Anterior cingulate cortex (tissue), 58 donors: ENCODE data around the gene MYLK.
"Not testable (repeated sequence)": the region's sequence is repeated elsewhere in the genome, so short reads cannot be mapped to it uniquely, and the experiment has no call there.

Source experiments
- DNase-seq, 58 donors: peaks; one replicate each; lab custom pipeline; 2025; lab: John Stamatoyannopoulos, UW

MYLK gene

DNA sequence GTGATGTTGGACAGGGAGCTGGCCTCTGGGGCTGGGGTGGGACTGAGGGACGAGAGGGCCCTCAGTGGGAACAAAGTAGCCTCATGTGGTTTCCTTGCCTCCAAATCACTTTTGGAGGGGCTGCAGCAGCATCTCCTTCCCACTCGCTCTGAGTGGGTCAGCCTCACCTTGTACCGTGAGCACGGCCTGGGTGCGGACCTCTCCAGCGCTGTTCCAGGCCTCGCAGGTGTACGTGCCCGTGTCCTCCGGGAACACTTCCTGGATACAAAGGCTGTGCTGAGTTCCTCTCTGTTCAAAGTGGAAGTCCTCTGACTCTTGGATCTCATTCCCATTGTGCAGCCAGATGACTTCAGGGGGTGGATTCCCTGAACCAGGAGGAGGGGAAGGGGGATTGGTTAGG is 175.6 kb downstream of the MYLK start:
- no peak for DNase-seq

DNA sequence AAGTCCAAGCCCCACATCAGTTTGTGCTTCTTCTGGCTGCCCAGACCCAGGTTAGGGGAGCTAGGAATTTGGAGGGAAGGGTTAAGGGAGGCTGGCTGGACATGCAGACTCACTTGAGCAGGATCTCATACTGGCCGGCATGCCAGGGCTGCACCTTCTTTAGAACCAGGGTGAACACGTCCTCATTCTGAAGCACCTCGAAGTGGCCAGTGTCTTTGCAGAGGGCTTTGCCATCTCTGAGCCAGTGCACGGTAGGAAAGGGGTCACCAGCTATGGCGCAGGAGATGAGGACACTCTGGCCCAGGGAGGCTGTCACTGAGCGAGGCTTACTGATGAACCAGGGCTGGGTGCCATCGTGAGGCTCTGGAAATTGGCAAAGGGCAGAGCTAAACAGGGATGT is 176.5 kb downstream of the MYLK start:
- DNase-seq: not testable (repeated sequence)

DNA sequence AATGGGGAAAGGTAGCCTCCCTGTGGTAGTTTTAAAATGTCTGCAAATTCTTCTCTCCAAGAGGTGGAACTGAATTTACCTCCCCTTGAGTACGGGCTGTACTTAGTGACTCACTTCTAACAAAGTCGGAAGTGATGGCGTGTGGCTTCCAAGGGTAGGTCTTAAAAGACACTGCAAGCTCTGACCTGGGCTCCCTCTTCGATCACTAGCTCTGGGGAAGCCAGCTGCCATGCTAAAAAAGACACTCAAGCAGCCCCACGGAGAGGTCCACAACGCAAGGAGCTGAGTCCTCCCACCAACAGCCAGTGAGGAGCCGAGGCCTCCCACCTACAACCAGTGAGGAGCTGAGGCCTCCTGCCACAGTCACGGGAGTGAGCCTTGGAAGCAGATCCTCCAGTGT is 177.3 kb downstream of the MYLK start:
- no peak for DNase-seq

DNA sequence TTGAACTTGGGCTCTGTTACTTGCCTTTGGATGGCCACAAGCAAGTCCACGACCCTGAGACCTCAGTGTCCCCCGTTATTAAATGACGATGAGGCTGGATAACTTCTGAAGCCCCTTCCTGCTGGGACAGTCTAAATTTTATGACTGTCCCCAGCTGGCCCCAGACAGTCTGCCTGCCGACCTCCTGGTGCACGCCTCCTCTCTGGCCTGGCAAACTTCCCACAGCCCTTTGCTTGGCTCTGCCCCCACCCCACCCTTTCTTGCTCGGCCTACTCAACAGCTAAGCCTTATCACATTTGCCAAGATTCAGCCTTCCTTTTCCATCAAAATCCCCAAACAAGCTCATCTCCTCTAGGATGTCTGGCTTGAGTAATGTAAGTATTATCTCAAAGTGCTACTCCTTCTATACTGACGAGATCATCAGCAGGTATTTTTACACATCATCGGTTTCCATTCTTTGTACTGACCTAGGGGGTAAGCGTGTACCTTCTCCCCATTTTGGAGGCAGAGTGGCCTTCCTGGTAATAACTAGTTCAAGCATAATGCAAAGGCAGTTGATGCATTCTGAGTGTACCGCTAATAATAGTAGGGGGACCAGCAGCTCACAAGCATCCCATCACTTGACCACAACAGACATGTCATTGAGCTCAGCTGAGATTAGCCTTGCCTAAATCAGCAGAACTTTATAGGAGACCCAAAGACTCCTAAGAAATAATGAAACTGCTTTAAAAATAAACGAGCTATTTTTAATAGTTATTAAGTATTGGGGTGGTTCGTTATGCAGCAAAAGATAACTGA is 178.4 kb downstream of the MYLK start:
- no peak for DNase-seq

DNA sequence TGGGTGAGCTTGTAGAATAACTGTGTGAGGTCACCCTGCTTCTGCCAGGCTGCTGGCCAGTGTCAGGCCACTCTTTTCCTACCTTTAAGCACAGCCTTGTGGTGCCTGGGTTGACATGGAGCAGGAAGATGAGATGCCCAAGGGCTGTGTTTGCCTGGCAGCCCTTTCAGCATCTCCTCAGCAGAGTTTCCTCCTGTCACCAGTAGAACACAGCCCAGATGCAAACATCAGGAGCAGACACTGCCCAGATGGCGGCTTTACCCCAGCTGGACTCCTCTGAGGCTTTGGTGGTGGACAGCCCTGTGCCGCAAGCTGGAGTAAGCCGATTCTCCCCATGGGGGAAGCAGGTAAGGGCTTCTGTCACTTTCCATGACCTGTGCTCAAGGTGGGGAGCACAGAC is 180.5 kb downstream of the MYLK start:
- DNase-seq: not testable (repeated sequence)

DNA sequence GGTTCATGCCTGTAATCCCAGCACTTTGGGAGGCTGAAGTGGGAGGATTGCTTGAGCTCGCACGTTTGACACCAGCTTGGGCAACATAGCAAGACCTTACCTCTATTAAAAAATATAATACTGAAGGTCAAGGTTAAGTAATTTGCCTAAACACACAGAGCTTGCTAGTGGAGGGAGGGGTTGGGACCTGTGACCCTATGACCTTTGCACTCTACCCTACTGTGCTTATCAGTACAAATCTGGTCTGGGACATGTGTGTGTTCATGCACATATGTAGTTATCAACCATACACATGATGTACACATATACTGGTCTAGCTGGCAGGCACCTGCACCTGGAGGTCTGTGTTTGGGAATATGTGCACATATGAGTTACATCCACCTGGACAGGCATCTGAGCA is 181.4 kb downstream of the MYLK start:
- DNase-seq: no peak

DNA sequence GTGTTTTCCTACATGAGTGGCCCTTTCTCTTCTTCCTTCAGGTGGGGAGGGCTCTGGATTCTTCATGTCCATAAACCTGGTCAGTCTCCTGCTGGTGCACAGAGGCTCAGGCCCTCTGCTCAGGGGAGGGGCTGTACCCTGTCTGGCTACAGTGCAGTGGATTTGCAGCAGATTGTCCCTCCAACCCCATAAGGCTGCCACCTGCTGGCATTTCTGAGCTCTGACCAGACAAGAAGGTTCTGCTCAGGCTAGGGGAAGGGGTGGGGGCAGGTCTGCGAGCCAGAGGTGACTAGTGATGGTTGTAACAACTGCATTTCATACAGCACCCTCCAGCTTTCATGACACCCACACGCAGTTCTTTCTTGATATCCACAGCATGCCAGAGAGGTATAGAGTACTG is 182.1 kb downstream of the MYLK start:
- DNase-seq: peak in 38 of 58 donors; percentile 7 to 69 (median 36)

DNA sequence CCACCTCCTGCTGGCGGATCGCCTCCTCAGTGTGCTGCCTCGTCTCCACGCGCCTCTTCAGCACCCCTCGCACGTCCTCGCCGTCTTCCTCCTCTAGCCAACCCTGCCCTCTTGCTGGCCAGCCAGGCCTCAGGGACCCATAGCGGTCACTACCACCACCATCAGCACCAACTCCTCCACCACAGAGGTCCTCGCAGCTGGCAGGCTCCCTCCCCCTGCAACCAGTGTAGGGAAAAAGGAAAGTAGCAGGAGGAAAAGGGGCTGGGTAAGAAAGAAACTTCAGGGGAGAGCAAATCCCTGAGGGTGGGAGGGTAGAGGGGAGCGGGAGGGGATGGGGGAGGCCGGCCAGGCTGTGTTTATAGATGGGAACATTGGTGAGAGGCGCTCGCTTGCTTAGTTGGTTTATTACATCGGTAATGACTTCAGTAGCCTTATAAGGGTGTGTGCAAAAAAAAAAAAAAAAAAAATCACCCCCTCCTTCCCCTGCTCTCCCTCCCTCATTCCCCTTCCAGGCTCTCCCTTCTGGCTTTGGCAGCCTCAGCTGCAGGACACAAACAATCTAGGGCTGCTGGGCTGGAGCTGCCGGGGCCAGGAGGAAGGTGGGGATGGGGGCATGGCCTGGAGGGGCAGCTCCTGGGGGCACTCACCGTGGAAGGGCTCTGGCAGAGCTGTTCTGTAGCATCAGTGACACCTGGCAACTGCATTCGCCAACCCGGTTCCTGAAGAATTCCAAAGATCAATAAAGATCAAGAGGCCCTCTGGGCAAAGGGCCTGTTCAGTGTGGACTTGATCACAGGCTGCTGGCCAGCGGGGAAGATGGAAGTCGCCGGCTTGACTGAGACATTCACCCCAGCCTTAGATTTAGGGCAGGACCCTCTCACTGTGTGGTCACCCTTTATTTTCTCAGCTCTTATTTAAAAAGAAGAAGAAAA is 183.1 kb downstream of the MYLK start:
- peak in 27 of 58 donors; percentile 3 to 77 (median 39) for DNase-seq

DNA sequence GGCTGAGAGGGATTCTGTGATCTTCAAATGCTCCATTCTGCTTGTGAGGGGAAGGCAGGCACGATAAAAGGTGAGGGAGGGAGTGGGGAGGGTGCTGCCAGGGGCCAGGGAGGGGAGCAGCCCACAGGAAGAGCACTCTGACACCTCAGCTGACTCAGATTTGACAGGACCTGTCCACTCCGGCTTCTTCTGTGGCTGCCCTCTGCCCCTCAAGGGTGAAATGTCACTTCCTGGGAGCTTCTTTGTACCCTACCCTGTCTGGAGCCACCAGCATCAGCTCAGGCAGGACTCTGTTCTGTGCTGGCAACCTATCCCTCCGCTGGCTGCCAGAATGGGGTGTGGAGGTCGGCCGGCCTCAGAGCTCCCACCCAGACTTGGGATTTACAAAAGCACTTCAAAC is 185.3 kb downstream of the MYLK start:
- no peak for DNase-seq

DNA sequence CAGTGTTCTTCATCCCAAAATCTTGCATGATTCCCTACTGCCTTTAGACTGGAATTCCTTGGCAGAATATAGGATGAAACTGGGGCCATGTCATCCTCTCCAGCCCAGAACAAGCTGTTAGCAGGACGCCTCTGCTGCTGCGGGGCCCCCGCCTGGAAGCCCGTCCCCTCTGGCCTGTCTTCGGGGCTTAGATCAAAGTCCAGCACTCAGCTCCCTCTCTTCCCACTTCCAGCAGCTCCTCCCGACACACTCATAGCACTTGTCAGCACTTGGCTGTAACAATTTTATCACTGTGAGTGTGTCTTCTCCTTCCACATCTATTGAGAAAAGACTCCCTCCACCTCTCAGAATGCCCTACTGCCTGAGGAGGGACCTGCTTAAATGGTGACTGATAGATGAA is 187.3 kb downstream of the MYLK start:
- no peak for DNase-seq

DNA sequence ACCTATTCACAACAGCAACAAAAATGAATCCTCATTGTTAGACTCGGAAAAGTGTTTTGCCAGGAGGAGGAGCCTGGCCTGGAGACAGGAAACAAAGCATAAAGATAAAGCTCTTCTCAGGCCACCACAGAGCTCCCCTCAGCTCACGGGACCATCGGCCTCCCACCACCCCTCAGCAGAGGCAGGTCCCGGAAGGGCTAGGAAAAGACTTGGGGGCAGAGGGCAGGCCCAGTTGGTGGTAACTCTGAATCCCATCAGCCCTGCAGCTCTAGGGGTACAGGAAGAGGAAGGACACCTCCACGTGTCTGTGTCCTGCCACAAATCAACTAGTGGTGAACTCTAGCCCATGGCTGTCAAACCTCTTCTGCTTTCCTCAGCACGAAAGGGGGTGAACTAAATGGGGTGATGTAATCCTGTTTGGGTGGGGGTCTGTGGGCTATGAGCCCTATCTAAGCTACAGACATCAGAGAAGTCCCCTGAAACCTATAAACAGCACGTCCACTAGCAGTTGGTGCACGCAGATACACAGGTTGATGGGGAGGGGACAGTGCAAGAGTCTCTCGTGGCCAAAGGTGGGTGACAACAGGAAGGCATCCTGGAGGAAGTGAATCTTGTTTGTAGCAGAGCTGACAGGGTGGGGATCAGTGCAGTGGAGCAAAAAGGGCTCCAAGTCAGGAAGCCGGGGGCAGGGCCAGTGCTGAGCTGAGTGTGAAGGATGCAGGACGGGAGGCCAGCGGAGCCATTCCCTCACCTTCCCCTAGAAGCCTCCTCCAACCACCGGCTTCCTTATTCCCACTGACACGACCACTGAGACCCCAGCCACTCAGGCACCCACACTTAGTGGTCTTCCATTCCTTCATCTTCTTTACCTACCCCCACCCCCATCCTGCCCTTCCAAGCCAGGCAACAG is 188.1 kb downstream of the MYLK start:
- DNase-seq: no peak

DNA sequence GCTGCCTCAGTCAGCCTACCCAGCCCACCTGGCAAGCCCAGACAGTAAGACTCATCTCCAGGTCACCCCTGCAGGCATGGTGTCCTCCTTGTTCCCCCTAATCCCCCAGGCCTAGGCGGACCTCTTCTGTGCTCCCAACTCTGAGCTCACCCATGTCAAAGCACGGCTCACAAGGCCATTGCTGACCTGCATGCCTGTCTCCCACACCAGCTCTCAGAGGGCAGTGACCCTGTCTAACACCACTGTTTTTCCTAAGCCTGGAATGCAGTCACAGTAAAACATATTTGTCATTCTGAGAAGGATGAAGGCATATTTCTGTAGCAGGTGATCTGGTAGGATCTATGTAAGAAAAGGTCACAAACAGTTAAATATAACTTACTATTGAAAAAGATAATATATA is 189.0 kb downstream of the MYLK start:
- DNase-seq: no peak

DNA sequence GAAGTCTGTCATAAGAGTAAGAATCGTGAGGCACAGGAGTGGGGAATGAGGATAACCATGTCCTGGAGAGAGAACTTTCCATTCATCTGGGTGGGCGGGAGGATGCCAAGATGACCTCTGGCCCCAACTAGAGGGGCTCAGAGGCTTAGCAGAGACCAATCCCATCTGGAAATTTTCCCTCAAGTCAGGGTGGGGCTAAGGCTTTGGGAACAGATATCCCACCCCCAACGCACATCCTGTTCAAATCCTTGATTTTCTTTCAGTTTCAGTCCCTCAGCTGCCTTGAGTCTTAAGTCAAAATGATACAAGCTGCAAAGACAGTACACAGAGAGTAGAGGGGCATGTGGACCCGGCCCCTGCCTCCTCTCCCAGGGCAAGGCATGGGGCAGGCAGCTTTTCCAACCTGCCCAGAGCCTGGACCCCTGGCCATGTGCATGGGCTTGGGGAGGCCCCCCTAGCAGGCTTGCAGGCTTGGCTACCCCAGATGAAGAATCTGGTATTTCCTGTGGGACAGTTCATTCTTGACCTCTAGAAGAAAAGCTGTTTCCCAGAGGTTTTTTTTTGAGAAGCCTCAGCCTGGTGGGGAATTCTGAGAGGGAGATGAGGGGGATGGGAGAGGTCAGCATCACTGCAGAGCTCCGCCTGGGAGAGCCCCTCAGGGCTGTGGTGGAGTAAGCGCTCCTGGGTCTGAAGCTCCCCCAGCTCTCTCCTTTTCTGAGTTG is 189.6 kb downstream of the MYLK start:
- no peak for DNase-seq

DNA sequence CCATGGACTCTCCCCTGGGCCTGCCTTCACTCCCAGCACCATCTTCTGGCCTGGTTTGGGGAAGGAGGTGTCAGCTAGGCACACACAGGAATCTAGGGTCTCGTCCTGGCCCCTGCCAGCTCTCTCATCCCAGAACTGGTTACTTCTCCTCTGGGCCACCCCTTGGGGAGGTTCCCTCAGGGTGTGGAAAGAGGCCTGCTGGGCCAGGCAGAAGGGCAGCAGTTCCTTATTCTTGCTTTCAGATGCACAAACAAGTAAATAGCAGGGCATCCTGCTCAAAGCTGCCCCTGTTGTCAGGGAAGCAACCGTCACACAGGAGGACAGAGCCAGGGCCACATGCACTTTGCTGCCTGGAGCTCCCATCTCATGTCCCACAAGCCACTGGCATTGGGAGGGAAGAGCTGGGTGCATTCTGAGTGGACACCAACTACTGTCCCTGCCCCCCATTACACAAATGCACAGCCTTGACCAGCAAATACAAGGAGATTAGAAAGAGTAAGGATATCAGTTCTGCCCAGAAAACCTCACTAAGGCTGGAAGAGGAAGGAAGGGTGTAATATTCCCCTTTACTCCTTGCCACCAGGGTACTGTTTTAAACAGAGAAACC is 190.4 kb downstream of the MYLK start:
- DNase-seq: no peak

DNA sequence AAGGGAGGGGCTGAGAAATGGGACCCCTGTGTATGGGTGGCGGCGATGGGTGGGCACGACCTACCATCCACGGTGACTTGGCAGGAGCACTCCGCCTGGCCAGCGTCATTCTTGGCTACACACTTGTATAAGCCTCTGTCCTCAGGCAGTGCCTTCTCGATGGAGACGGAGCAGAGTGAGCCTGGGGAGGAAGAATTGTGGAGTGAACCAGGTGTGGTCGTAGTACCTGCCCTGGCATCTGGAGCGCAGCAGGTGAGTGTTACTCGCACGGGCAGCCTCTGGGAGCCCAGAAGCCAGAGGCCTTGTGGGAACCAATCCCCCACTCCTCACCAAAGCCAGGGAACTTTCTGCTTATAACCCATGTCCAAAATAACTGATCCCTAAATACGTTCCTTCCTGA is 191.5 kb downstream of the MYLK start:
- no peak for DNase-seq

DNA sequence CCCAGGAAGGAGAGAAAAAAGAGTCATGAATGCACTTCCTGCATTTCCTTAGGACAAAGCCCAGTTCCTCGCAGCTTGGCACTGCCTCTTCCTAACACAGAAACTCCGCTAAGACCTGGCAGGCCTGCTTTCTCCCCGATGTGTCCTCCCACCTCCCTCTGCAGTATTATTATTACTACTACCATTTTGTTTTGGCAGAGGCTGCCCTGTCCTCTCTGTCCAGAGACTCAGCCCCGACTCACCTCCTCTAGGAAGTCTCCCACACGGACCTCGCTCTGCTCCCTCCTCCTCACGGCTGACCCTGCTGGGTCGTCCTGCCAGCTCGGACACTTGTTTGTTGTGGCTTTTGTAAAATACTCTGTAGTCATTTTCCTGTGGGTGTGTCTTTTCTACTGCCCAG is 192.1 kb downstream of the MYLK start:
- no peak for DNase-seq

DNA sequence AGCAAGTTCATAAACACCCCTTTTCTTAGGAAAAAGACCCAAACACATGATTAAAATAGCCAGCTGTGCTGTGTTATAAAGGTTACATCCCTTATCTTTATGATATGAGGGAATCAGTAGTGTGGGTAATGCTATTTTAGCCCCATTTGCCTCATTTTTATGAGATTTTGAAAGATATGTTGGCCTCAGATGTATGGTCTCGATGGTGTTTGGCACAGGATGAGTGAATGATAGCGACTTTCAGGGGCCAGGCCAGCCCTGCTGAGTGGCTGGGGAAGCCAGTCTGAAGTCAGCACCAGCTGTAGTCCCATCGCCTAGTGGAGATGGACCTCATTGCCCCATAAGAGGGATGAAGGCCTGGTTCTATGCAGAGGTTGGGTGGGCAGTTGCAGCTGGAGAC is 194.3 kb downstream of the MYLK start:
- DNase-seq: no peak

DNA sequence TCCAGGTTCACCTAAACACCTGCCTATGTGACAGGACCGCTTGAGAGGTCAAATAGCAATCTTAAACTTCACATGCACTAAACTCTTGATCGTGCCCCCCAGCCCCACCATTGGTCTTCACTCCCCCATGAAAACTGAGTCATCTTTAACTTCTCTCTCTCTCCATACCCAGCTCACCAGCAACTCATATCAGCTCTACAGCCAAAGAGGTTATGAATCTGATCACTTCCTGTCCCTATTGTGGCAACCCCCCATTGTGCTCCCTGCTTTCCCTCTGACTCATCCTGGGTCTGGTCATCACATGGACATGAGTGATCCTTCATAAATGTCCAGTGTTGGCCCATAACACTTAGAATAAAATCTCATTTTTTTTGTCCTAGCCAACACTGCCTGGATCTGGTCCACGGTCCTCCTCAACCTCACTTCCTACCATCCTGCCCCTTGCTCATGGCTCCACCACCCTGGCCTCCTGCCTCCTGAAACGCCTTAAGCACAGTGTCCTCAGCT is 195.8 kb downstream of the MYLK start:
- DNase-seq: no peak

DNA sequence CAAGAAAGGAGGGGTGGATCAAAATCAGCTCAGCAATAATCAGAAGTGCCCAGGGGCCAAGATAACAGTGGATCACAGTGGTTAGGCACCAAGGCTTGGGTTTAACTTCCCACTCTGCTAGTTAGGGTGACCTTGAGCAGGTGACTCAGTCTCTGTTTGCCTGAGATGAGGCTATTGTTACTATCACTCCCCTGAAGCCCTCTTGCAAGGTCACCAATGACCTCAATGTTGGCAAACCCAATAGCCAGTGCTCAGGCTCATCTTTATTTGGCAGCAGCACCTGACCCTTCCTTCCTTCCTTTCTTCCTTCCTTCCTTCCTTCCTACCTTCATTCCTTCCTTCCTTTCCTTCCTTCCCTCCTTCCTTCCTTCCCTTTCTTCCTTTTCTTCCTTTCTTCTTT is 196.8 kb downstream of the MYLK start:
- DNase-seq: no peak
